Endothelial cell (in vitro differentiated cells): ENCODE results near the gene FOXD4L4. TPM values are rescaled to one million over a fixed set of nuclear protein-coding genes. Genes with fewer than 3 reads are reported as not detected.
"Not testable (repeated sequence)": the region's sequence is repeated elsewhere in the genome, so short reads cannot be mapped to it uniquely, and the experiment has no call there.

Experiments
- DNase-seq: peaks from one replicate; pipeline ENCODE4 v3.0.0; 2021; ENCODE audit warnings: low spot score
- H3K27ac Mint-ChIP-seq: one replicate; pipeline ENCODE4 v1.8.0; 2021; ENCODE audit warnings: mixed read lengths, inconsistent platforms; ENCODE audit not compliant: unreplicated experiment
- H3K27me3 Mint-ChIP-seq: one replicate; pipeline ENCODE4 v1.8.0; 2021; ENCODE audit warnings: mild to moderate bottlenecking, moderate library complexity, mixed read lengths, inconsistent platforms; ENCODE audit not compliant: unreplicated experiment
- H3K36me3 Mint-ChIP-seq: one replicate; pipeline ENCODE4 v1.8.0; 2021; ENCODE audit warnings: mild to moderate bottlenecking, low read depth, mixed read lengths, inconsistent platforms; ENCODE audit not compliant: unreplicated experiment
- H3K4me1 Mint-ChIP-seq: one replicate; pipeline ENCODE4 v1.8.0; 2021; ENCODE audit warnings: mild to moderate bottlenecking, mixed read lengths, inconsistent platforms; ENCODE audit not compliant: unreplicated experiment
- H3K4me3 Mint-ChIP-seq: one replicate; pipeline ENCODE4 v1.8.0; 2021; ENCODE audit warnings: mild to moderate bottlenecking, mixed read lengths, inconsistent platforms; ENCODE audit not compliant: unreplicated experiment
- H3K9me3 Mint-ChIP-seq: one replicate; pipeline ENCODE4 v1.8.0; 2021; ENCODE audit warnings: mixed read lengths, inconsistent platforms; ENCODE audit not compliant: unreplicated experiment
- long read RNA-seq: library from polyadenylated mRNA; unstranded; transcript quantifications from one replicate; pipeline ENCODE4 v2.0.0, GENCODE V29; 2020; ENCODE audit not compliant: unreplicated experiment
- total RNA-seq: library from RNA; stranded (reverse); fragmentation: NEBNext Ultra II Directional; extraction: Animal tissue kit (Norgen Biotek cat#: 25700); gene quantifications from one replicate; pipeline ENCODE4 v1.2.1, GENCODE V29; 2021; ENCODE audit not compliant: unreplicated experiment

Gene FOXD4L4
- 0.13 TPM for total RNA-seq
- long read RNA-seq, result 0 reads

DNA sequence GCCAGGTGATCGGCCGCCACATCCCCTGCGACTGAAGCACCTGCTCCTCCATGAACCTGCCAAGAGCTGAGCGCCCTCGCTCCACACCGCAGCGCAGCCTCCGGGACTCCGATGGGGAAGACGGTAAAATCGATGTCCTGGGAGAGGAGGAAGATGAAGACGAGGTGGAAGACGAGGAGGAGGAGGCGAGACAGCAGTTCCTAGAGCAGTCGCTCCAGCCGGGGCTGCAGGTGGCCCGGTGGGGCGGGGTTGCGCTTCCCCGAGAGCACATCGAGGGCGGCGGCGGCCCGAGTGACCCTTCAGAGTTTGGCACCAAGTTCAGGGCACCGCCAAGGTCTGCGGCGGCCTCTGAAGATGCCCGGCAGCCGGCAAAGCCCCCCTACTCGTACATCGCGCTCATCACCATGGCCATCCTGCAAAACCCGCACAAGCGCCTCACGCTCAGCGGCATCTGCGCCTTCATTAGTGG, at the start of gene FOXD4L4:
TSS of gene FOXD4L4 (plus strand) at position 51 of the 469 bp plus-strand sequence. CDS start at position 51, 0 bp downstream.
- H3K36me3 Mint-ChIP-seq, H3K27ac Mint-ChIP-seq, H3K9me3 Mint-ChIP-seq, H3K4me1 Mint-ChIP-seq, DNase-seq, H3K4me3 Mint-ChIP-seq, H3K27me3 Mint-ChIP-seq: not testable (repeated sequence)

DNA sequence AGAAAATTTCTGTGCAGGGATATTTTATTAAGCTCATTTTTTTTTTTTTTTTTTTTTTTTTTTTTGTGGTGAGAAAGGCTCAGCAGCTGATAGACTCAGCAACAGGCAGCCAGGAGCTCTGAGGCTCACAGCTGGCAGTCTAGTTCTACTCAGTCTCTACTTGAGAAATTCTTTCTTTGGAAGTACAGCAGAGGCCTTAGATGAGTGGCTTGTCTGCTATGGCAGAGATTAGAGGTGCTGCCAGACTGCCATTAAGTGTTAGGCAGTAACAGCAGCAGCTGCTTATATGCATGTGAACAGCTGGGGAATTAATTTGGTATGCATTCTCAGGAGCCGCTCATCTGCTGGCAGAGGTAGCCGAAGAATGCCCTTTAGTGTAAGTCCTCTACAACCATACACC, 33.4 kb upstream of the FOXD4L4 start:
- H3K4me3 Mint-ChIP-seq, DNase-seq, H3K27ac Mint-ChIP-seq, H3K27me3 Mint-ChIP-seq, H3K36me3 Mint-ChIP-seq, H3K9me3 Mint-ChIP-seq, H3K4me1 Mint-ChIP-seq: not testable (repeated sequence)

DNA sequence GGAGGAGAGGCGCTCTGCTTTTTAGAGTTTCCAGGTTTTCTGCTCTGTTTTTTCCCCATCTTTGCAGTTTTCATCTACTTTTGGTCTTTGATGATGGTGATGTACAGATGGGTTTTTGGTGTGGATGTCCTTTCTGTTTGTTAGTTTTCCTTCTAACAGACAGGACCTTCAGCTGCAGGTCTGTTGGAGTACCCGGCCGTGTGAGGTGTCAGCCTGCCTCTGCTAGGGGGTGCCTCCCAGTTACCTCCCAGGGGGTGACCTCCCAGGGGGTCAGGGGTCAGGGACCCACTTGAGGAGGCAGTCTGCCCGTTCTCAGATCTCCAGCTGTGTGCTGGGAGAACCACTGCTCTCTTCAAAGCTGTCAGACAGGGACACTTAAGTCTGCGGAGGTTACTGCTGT, 22.5 kb upstream of the FOXD4L4 start:
- not testable (repeated sequence) for DNase-seq, H3K4me3 Mint-ChIP-seq, H3K36me3 Mint-ChIP-seq, H3K9me3 Mint-ChIP-seq, H3K27ac Mint-ChIP-seq, H3K4me1 Mint-ChIP-seq, H3K27me3 Mint-ChIP-seq

DNA sequence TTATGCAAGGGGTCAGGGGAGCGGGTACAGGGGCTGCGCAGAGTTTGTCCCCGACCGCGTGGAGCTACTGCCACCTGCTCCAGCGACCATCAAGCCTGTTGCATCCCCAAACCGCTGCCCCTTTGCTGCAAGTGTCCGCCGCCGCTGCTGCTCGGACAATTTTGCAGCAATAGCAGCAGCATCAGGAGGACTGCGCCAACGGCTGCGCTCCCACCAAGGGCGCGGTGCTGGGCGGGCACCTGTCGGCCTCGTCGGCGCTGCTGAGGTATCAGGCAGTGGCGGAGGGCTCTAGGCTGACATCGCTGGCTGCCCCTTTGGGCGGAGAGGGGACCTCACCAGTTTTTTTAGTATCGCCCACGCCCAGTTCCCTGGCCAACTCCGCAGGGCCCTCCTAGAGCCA, 1.2 kb downstream of the FOXD4L4 start:
- not testable (repeated sequence) for H3K27ac Mint-ChIP-seq, DNase-seq, H3K9me3 Mint-ChIP-seq, H3K36me3 Mint-ChIP-seq, H3K4me1 Mint-ChIP-seq, H3K27me3 Mint-ChIP-seq, H3K4me3 Mint-ChIP-seq

Other genes with a start within 250 kb of the FOXD4L4 start
- 38.9 TPM for gene ZNG1E, start 61.2 kb upstream of the FOXD4L4 start, total RNA-seq